GM19035 (cell line): ENCODE measurements around the gene SEMA3B.
"Not testable (repeated sequence)": the region's sequence is repeated elsewhere in the genome, so short reads cannot be mapped to it uniquely, and the experiment has no call there.

ENCODE experiments used
- ATAC-seq: cut with Tn5 transposase; IDR thresholded peaks from one replicate; pipeline ENCODE4 v1.9.1; 2021; ENCODE audit not compliant: unreplicated experiment

SEMA3B gene

GRCh38 chr3:50271314-50271936, 2.5 kb downstream of the SEMA3B start:
- no peak for ATAC-seq

- ATAC-seq = not testable (repeated sequence)
Observed at GRCh38 chr3:50272538-50272910, 3.6 kb downstream of the SEMA3B start.

- ATAC-seq = peak; percentile 93
Observed at GRCh38 chr3:50272911-50273688, 4.2 kb downstream of the SEMA3B start.

DNA sequence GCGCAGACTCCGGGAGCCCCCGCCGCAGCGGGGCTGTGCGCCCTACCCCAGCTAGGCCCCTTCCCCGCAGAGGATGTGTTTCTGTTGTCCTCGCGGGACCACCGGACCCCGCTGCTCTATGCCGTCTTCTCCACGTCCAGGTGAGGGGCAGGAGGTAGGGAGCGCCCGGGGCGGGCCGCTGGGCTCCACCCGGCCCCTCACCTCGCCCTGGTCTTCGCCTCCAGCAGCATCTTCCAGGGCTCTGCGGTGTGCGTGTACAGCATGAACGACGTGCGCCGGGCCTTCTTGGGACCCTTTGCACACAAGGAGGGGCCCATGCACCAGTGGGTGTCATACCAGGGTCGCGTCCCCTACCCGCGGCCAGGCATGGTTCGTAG, 4.7 kb downstream of the SEMA3B start:
- ATAC-seq = no peak

DNA sequence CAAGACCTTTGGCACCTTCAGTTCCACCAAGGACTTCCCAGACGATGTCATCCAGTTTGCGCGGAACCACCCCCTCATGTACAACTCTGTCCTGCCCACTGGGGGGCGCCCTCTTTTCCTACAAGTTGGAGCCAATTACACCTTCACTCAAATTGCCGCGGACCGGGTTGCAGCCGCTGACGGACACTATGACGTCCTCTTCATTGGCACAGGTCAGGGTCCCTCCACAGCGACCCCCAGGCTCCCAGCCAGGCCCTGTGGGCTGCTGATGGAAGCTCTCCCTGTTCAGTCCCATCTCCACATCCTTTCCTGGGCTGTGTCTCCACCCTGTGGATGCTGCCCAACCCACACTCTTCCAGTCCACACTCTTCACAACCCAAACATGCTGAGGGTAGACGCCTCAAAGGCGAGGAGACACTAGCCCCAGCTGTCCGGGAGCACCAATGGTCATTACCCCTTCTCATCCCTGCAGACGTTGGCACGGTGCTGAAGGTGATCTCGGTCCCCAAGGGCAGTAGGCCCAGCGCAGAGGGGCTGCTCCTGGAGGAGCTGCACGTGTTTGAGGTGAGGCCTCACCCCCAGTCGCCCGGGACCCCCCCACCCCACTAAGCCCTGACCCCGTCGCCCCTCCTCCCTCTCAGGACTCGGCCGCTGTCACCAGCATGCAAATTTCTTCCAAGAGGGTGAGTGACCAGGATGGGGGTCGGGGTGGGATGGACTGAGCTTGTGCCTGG, 5.6 kb downstream of the SEMA3B start:
- no peak for ATAC-seq

DNA sequence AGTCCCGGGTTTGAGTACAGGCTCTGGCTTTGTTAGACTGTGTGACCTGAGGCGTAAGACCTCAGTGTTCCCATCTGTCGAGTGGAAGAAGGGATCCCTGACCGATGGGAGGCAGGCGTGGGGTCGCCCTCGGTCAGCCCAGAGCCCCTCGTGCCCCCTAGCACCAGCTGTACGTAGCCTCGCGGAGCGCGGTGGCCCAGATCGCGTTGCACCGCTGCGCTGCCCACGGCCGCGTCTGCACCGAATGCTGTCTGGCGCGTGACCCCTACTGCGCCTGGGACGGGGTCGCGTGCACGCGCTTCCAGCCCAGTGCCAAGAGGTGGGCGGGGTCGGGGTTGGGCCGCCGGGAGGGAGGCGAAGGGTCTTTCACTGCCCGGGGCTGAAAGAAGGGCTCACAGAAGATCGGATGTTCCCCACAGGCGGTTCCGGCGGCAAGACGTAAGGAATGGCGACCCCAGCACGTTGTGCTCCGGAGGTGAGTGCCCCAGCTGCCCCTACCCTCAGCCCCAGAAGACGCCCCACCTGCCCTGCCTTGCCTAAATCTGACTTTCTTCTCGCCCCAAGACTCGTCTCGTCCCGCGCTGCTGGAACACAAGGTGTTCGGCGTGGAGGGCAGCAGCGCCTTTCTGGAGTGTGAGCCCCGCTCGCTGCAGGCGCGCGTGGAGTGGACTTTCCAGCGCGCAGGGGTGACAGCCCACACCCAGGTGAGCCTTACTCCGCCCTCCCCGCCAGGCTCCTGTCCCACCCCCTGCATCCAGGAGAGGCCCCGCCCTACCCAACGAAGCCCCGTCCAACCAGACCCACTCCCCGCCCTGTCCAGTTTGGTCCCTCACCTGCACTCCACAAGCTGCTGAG, 6.4 kb downstream of the SEMA3B start:
- no peak for ATAC-seq

- ATAC-seq = no peak
Observed at GRCh38 chr3:50275996-50276761, 7.2 kb downstream of the SEMA3B start.

GRCh38 chr3:50276762-50277101, 7.8 kb downstream of the SEMA3B start:
- no peak for ATAC-seq

- ATAC-seq = no peak
Observed at GRCh38 chr3:50278123-50278879, 9.4 kb downstream of the SEMA3B start.

GRCh38 chr3:50278880-50279224, 9.9 kb downstream of the SEMA3B start, which contains the start of gene LSMEM2:
TSS of gene LSMEM2 (plus strand) at chr3:50279087. CDS start at chr3:50279114, 27 bp downstream.
- no peak for ATAC-seq

DNA sequence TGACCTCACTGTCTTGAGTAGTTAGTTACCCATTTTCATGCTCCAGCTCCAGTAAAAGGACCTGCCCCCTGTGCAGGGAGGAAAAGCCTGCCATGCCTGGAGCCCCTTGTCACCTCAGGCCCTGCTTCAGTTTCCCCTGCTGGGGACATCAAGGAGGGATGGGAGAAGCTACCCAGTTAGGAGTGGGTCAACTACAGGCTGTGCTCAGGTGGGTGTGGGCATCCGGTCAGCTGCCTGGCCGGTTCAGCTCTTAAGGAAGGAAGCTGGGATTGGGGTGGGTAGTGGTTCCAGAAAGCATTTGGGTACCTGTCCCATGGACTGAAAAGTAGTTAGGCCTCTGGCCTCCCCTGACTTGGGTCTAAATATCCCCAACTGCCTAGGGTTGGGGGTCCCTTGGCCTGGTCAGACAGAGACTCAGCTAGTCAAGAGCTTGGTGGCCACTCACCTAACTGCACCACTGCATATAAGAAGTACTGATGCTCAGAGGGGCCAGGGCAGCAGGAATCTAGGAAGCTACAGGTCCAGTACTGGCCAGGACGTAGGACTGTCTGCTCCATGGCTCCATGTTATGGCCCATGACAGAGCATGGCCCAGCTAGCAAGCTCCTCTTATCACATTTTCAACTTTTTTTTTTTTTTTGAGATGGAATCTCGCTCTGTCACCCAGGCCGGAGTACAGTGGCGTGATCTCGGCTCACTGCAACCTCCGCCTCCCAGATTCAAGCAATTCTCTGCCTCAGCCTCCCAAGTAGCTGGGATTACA, 10.5 kb downstream of the SEMA3B start:
- no peak for ATAC-seq

- ATAC-seq = not testable (repeated sequence)
Observed at GRCh38 chr3:50284121-50284520, 15.2 kb downstream of the SEMA3B start.

GRCh38 chr3:50286322-50287227, 17.6 kb downstream of the SEMA3B start:
- ATAC-seq = no peak

GRCh38 chr3:50287262-50287661, 18.3 kb downstream of the SEMA3B start:
- no peak for ATAC-seq

DNA sequence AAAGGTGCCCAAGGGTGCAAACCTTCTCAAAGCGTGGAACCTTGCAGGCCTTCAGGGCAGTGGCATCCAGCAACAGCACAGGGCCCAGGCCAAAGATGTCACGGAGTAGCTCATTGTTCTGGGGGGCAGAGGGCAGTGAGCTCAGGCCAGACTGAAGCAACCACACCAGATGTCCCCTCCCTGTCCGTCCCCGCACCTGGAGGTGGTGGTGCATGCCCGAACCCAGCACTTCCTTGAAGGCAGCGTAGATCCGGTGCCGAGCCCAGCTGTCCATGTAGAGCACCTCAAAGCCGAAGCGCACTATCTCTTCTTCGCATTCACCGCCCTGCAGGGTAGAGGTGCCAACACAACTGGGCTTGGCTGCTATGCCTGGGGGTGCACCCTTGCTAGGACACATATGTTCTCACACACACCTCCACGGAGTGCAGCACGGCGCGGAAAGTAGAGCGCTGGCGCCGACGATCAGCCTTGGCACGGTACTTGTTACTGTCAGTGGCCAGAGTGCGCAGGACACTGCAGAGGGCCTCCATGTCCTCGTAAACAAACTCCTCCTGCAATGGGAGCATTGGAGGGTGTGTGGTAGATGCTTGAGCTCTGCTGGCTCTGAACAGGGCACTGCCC, 19.6 kb downstream of the SEMA3B start:
- ATAC-seq = no peak

- ATAC-seq = no peak
Observed at GRCh38 chr3:50289130-50289529, 20.2 kb downstream of the SEMA3B start.

GRCh38 chr3:50290161-50290641, 21.3 kb downstream of the SEMA3B start:
- ATAC-seq = no peak
